GM18873 (cell line): ENCODE results near the gene SUGCT.
"Not testable (repeated sequence)": the region's sequence is repeated elsewhere in the genome, so short reads cannot be mapped to it uniquely, and the experiment has no call there.

Source experiments
- ATAC-seq: cut with Tn5 transposase; IDR thresholded peaks from one replicate; pipeline ENCODE4 v1.9.1; 2021; ENCODE audit warnings: mild to moderate bottlenecking, moderate library complexity, moderate number of reproducible peaks; ENCODE audit not compliant: unreplicated experiment, low FRiP score

The SUGCT gene

GRCh38 chr7:40137563-40137962 lies 2.8 kb downstream of the SUGCT start:
- ATAC-seq, result no peak

- no peak for ATAC-seq
Observed at GRCh38 chr7:40138973-40139372, 4.2 kb downstream of the SUGCT start.

- ATAC-seq, result not testable (repeated sequence)
Observed at GRCh38 chr7:40139891-40140290, 5.1 kb downstream of the SUGCT start.

GRCh38 chr7:40141916-40142315 lies 7.1 kb downstream of the SUGCT start:
- not testable (repeated sequence) for ATAC-seq

- ATAC-seq, result not testable (repeated sequence)
Observed at GRCh38 chr7:40145596-40146130, 10.9 kb downstream of the SUGCT start.

GRCh38 chr7:40147371-40148246 lies 12.8 kb downstream of the SUGCT start:
- ATAC-seq, result no peak

GRCh38 chr7:40148247-40148580 lies 13.4 kb downstream of the SUGCT start:
- not testable (repeated sequence) for ATAC-seq

GRCh38 chr7:40148671-40149070 lies 13.9 kb downstream of the SUGCT start:
- ATAC-seq, result no peak

- ATAC-seq, result no peak
Observed at GRCh38 chr7:40151504-40151903, 16.7 kb downstream of the SUGCT start.

GRCh38 chr7:40156988-40157387 lies 22.2 kb downstream of the SUGCT start:
- no peak for ATAC-seq

GRCh38 chr7:40162516-40162915 lies 27.7 kb downstream of the SUGCT start:
- ATAC-seq, result no peak

GRCh38 chr7:40165216-40165615 lies 30.4 kb downstream of the SUGCT start:
- no peak for ATAC-seq

- ATAC-seq, result no peak
Observed at GRCh38 chr7:40167291-40167690, 32.5 kb downstream of the SUGCT start.

- ATAC-seq, result not testable (repeated sequence)
Observed at GRCh38 chr7:40168266-40168665, 33.5 kb downstream of the SUGCT start.

GRCh38 chr7:40173121-40173520 lies 38.3 kb downstream of the SUGCT start:
- not testable (repeated sequence) for ATAC-seq

GRCh38 chr7:40175256-40175655 lies 40.5 kb downstream of the SUGCT start:
- ATAC-seq, result not testable (repeated sequence)

- no peak for ATAC-seq
Observed at GRCh38 chr7:40175725-40176510, 41.1 kb downstream of the SUGCT start.

- ATAC-seq, result no peak
Observed at GRCh38 chr7:40177071-40177470, 42.3 kb downstream of the SUGCT start.

- no peak for ATAC-seq
Observed at GRCh38 chr7:40182452-40182851, 47.6 kb downstream of the SUGCT start.

GRCh38 chr7:40186586-40186985 lies 51.8 kb downstream of the SUGCT start:
- no peak for ATAC-seq

GRCh38 chr7:40192036-40192435 lies 57.2 kb downstream of the SUGCT start:
- ATAC-seq, result no peak
